BJ (cell line): ENCODE measurements around the gene INPP5A. TPM values are rescaled to one million over a fixed set of nuclear protein-coding genes. Genes with fewer than 3 reads are reported as not detected.

ENCODE experiments used
- CTCF ChIA-PET: fragments of 350-600 bp; formaldehyde crosslinking; extraction: SDS; loops from one replicate; lab custom pipeline; 2021; ENCODE audit warnings: antibody characterized with exemption, inconsistent platforms; lab: Yijun Ruan, JAX
- POLR2A ChIA-PET: fragments of 300-600 bp; sonication (Branson Sonifier 250); formaldehyde crosslinking; extraction: SDS; loops from one replicate; lab custom pipeline; 2021; ENCODE audit warnings: antibody characterized with exemption; lab: Charles Lee
- DNase-seq: peaks from one replicate; pipeline ENCODE4 v3.0.0-alpha.2; 2011; ENCODE audit warnings: low read depth
- H3K27me3 ChIP-seq: 2 replicates; pipeline ENCODE4 v1.6.0; 2011; ENCODE audit warnings: low read length; ENCODE audit not compliant: control insufficient read depth, insufficient read depth
- H3K36me3 ChIP-seq: 2 replicates; pipeline ENCODE4 v1.5.1; 2011; ENCODE audit warnings: low read length; ENCODE audit not compliant: control insufficient read depth, insufficient read depth
- H3K4me3 ChIP-seq: 2 replicates; pipeline ENCODE4 v1.5.1; 2011; ENCODE audit warnings: low read depth, mild to moderate bottlenecking, control low read depth, low read length
- polyA plus RNA-seq: library from polyadenylated mRNA; depleted of rRNA; stranded (reverse); fragments of >200 nt; gene quantifications from 2 replicates; pipeline ENCODE4 v1.2.3, GENCODE V29; 2011
- TF ChIP-seq, protein P1 (sequence below): IDR thresholded peaks from 2 replicates; pipeline ENCODE4 v1.5.1; 2011; ENCODE audit warnings: low read depth, mild to moderate bottlenecking, control low read depth, inconsistent platforms, low read length, moderate library complexity; ENCODE audit not compliant: insufficient read depth

The INPP5A gene
- polyA plus RNA-seq, 1 experiment: 60.1 TPM

GRCh38 chr10:132575320-132576201 lies 38.0 kb downstream of the INPP5A start:
- ChIA-PET CTCF (interaction anchor here (0.6 to 1.5 kb wide), 2 partner anchors 14 to 116 kb away, joined by 3 read pairs; no protein-coding TSS in a partner anchor), POLR2A (no interaction called here)
- TF ChIP-seq, protein P1, sequence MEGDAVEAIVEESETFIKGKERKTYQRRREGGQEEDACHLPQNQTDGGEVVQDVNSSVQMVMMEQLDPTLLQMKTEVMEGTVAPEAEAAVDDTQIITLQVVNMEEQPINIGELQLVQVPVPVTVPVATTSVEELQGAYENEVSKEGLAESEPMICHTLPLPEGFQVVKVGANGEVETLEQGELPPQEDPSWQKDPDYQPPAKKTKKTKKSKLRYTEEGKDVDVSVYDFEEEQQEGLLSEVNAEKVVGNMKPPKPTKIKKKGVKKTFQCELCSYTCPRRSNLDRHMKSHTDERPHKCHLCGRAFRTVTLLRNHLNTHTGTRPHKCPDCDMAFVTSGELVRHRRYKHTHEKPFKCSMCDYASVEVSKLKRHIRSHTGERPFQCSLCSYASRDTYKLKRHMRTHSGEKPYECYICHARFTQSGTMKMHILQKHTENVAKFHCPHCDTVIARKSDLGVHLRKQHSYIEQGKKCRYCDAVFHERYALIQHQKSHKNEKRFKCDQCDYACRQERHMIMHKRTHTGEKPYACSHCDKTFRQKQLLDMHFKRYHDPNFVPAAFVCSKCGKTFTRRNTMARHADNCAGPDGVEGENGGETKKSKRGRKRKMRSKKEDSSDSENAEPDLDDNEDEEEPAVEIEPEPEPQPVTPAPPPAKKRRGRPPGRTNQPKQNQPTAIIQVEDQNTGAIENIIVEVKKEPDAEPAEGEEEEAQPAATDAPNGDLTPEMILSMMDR: no peak
- H3K4me3 ChIP-seq: no peak overlapping the region
- H3K27me3 ChIP-seq: no peaks in the 10 kb centered on the region
- DNase-seq: peak; percentile 61
- peaks cover 3% of the 10 kb centered on the region; the same call in 1 of the 2 replicates for H3K36me3 ChIP-seq

DNA sequence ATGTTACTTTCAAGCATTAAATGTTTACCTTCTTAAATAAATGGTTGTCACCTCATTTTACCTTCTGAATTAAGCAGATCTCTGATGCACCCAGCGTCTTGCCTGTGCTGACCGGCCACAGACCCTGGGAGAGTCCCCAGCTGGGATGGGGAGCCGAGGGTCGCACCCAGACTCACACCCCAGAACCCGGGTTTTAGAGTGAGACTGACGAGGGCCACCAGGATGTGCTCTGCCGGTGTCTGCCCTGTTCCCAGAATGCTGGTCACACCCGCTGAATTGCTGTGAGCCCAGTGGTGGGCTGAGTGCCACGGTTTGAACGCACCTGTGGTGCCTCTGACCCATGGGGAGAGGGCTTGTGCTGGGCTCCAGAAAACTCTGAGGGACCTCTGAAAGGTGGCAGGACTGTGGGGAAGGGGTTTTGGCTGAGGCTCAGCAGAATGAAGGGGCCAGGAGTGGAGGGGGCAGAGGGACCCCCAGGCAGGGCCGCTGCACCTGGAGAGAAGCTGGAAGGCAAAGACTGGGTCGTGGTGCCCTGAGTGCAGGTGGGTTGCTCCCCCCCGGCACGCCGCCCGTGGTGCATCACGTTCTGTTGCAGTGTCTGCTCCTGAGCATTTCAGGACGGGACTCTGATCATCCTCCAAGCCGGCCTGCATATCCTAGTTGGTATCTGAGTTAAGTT lies 39.2 kb downstream of the INPP5A start:
- CTCF ChIA-PET: interaction anchor here (0.6 kb wide), 1 partner anchor 16 kb away, joined by 3 read pairs; no protein-coding TSS in a partner anchor
- Histone ChIP-seq H3K4me3 (no peak overlapping the region), H3K36me3 (peaks cover 3% of the 10 kb centered on the region; the same call in 1 of the 2 replicates), H3K27me3 (no peaks in the 10 kb centered on the region)
- no peak for DNase-seq
- POLR2A ChIA-PET: no interaction called here
- TF ChIP-seq, protein P1: no peak

DNA sequence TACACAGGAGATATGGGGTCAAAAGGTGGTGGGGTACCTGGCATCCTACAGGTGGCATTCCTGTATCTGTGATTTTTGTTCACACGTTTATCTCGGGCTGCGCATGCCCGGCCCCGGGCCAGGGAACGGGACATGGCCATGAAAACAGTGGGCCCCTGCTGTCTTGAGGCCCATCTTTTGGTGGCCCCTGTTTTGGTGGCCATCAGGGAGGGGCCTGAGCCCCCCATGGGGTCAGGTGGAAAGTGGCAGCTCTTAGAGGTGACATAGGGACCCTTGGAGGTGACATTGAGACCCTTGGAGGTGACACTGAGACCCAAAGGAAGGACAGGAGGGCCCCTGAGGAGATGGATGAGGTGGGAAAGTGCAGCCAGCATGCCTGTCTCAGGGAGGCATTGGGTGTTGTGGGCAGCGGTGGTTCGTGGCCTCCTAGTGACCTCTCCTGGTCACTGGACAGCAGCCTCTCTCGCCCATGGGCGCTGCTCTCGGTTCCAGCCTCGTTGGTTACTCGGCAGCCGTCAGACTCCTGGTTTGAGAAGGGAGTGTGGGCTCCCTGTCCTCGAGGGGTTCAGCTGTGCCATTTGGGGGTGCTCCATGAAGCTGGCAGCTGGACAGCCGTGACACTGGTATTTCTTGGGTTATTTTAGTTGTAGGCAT lies 39.9 kb downstream of the INPP5A start:
- H3K27me3 ChIP-seq: no peaks in the 10 kb centered on the region
- H3K4me3 ChIP-seq: no peak overlapping the region
- H3K36me3 ChIP-seq: peaks cover 3% of the 10 kb centered on the region; the same call in 1 of the 2 replicates
- TF ChIP-seq, protein P1: 0 out of 2 replicates have a peak, but pooled peaks have one; percentile 5
- ChIA-PET CTCF (no interaction called here), POLR2A (no interaction called here)
- DNase-seq: no peak

- Histone ChIP-seq H3K27me3 (no peaks in the 10 kb centered on the region), H3K4me3 (no peak overlapping the region), H3K36me3 (peaks cover 3% of the 10 kb centered on the region; the same call in 1 of the 2 replicates)
- DNase-seq: no peak
- TF ChIP-seq, protein P1: no peak
- ChIA-PET POLR2A (no interaction called here), CTCF (interaction anchor here (1.1 kb wide), 1 partner anchor 120 kb away, joined by 3 read pairs; no protein-coding TSS in a partner anchor)
Observed at GRCh38 chr10:132578287-132578951, 40.8 kb downstream of the INPP5A start.
